HL-60 (cell line): ENCODE measurements around the gene SCN3A.

Source experiments
- GABPA ChIP-seq: IDR thresholded peaks from 2 replicates; pipeline ENCODE4 v1.6.1; 2012; ENCODE audit warnings: low read depth
- POLR2AphosphoS5 ChIP-seq: IDR thresholded peaks from 2 replicates; pipeline ENCODE4 v1.6.1; 2012; ENCODE audit warnings: low read depth
- TF ChIP-seq, protein P1 (sequence below): IDR thresholded peaks from one replicate; pipeline ENCODE4 v1.5.1; 2011; ENCODE audit warnings: low read length, control low read depth, inconsistent platforms; ENCODE audit not compliant: insufficient read depth
- TF ChIP-seq, protein P2 (sequence below): IDR thresholded peaks from 2 replicates; pipeline ENCODE4 v1.6.1; 2012; ENCODE audit warnings: low read depth; ENCODE audit not compliant: insufficient replicate concordance

DNA sequence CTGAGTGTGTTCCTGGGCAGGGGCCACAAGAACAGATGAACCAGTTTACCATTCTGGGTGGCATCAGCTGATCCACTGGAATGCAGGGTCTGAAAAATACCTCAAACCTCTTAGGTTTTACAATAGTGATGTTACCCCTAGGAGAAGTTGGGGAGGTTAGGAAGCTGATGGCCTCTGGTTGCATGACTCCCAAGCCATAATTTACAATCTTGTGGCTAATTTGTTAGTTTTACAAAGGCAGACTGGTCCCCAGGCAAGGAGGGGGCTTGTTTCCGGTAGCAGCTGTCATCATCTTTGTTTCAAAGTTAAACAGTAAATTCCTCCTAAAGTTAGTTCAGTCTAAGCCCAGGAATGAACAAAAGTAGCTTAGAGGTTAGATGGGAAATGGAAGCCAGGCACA lies 134.7 kb downstream of the SCN3A start:
- TF ChIP-seq, protein P1, sequence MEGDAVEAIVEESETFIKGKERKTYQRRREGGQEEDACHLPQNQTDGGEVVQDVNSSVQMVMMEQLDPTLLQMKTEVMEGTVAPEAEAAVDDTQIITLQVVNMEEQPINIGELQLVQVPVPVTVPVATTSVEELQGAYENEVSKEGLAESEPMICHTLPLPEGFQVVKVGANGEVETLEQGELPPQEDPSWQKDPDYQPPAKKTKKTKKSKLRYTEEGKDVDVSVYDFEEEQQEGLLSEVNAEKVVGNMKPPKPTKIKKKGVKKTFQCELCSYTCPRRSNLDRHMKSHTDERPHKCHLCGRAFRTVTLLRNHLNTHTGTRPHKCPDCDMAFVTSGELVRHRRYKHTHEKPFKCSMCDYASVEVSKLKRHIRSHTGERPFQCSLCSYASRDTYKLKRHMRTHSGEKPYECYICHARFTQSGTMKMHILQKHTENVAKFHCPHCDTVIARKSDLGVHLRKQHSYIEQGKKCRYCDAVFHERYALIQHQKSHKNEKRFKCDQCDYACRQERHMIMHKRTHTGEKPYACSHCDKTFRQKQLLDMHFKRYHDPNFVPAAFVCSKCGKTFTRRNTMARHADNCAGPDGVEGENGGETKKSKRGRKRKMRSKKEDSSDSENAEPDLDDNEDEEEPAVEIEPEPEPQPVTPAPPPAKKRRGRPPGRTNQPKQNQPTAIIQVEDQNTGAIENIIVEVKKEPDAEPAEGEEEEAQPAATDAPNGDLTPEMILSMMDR = no peak
- TF ChIP-seq, protein P2, sequence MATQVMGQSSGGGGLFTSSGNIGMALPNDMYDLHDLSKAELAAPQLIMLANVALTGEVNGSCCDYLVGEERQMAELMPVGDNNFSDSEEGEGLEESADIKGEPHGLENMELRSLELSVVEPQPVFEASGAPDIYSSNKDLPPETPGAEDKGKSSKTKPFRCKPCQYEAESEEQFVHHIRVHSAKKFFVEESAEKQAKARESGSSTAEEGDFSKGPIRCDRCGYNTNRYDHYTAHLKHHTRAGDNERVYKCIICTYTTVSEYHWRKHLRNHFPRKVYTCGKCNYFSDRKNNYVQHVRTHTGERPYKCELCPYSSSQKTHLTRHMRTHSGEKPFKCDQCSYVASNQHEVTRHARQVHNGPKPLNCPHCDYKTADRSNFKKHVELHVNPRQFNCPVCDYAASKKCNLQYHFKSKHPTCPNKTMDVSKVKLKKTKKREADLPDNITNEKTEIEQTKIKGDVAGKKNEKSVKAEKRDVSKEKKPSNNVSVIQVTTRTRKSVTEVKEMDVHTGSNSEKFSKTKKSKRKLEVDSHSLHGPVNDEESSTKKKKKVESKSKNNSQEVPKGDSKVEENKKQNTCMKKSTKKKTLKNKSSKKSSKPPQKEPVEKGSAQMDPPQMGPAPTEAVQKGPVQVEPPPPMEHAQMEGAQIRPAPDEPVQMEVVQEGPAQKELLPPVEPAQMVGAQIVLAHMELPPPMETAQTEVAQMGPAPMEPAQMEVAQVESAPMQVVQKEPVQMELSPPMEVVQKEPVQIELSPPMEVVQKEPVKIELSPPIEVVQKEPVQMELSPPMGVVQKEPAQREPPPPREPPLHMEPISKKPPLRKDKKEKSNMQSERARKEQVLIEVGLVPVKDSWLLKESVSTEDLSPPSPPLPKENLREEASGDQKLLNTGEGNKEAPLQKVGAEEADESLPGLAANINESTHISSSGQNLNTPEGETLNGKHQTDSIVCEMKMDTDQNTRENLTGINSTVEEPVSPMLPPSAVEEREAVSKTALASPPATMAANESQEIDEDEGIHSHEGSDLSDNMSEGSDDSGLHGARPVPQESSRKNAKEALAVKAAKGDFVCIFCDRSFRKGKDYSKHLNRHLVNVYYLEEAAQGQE = no peak
- TF ChIP-seq POLR2AphosphoS5 (no peak), GABPA (no peak)
